GM19468 (cell line): ENCODE data around the gene RNU5B-1.
"Not testable (repeated sequence)": the region's sequence is repeated elsewhere in the genome, so short reads cannot be mapped to it uniquely, and the experiment has no call there.

Experiments used
- ATAC-seq: cut with Tn5 transposase; IDR thresholded peaks from one replicate; pipeline ENCODE4 v1.9.1; 2021; ENCODE audit warnings: mild to moderate bottlenecking, moderate library complexity, moderate number of reproducible peaks; ENCODE audit not compliant: unreplicated experiment; ENCODE audit errors: extremely low read depth

The RNU5B-1 gene

DNA sequence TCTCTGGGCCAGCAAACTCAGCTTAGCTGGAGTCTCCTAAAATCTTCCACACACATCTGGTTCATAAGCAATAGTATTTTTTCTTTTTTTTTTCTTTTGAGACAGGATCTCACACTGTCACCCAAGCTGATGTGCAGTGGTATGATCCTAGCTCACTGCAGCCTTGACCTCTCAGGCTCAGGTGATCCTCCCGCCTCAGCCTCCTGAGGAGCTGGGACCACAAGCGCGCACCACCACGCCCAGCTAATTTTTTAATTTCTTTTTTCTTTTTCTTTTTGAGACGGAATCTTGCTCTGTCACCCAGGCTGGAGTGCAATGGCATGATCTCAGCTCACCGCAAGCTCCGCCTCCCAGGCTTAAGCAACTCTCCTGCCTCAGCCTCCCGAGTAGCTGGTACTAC lies 34.3 kb downstream of the RNU5B-1 start:
- ATAC-seq, result no peak

DNA sequence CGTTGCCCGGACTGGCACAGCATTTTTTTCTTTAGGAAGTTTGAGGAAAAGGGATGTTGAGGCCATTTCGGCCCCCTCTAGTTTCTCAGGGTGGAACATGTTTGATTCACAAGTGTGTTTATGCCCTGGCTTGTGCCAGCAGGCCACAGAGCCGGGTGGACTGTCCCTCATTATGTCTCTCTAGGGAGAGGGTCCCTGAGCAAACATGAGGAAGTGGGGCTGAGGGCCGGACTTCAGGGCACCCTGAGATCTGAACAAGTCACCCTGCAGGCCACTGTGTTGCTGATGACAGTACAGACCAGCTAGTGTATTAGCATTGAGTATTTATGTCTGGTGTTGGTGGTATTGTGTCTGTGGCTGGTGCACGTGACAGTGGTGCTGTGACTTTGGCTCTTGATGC lies 34.9 kb downstream of the RNU5B-1 start:
- ATAC-seq, result no peak

DNA sequence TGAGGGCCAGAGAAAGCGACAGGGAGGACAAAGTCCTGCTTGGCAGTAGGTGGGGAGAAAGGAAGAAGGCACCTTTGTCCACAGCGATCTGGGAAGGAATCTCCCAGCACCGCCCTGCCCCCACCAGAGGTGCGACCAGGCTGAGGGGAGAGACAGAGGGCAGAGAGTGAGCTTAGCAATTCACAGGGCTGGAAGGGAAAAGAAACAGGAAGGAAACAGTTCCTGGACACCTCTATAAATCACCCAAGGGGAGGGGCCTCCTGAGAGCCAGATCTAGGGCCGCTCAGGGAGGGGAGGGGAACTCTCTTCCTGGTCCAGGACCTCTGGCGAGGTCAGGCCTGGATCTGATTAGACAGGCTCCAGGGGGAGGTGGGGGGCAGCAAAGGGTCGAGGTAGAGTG lies 35.4 kb downstream of the RNU5B-1 start:
- ATAC-seq, result no peak

DNA sequence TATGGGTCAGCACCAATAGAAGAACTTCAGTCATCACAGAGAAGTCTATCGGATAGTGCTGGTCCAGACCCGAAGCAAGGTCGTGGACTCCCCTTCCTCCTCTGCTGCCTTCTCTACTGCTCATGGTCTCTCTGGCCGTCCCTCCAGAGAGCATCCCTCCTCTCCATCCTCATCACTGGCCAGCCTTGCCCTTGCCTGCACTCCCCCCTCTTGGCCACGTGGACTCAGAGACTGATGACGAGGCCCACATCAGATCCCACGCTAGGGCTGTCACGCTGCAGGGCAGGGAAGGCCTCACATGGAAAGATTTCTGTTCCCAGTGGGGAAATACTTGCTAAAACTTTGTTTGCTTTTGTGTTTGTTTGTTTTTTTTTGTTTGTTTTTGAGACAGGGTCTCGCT lies 38.0 kb downstream of the RNU5B-1 start:
- no peak for ATAC-seq

DNA sequence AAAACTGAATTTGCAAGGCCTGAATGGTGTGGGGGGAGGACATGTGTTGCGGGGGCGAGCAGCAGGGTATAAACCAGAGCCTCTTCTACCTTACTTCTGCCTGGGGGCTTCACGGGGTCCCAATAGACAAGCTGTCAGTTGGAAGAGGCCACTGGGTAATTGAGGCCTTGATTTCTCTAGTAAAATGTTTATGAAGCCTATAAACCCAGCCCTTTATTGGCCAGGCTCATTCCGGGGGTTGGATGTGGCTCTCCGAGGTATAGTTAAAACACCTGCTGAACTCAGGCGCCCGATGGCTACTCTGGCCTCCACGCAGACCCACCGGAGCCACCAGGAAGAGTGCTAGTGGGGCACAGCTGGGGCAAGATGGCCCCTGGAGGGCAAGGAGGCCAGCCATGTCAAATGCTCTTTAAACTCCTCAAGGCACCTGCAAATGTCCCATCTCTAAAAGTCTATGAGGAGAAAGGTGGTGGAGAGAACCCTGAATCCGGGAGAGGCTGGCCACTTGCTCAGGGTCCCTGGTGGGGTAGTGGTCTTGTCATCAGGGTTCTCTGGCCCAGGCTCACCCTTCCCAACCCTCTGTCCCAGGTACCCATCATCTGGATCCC lies 39.0 kb downstream of the RNU5B-1 start:
- ATAC-seq, result no peak

DNA sequence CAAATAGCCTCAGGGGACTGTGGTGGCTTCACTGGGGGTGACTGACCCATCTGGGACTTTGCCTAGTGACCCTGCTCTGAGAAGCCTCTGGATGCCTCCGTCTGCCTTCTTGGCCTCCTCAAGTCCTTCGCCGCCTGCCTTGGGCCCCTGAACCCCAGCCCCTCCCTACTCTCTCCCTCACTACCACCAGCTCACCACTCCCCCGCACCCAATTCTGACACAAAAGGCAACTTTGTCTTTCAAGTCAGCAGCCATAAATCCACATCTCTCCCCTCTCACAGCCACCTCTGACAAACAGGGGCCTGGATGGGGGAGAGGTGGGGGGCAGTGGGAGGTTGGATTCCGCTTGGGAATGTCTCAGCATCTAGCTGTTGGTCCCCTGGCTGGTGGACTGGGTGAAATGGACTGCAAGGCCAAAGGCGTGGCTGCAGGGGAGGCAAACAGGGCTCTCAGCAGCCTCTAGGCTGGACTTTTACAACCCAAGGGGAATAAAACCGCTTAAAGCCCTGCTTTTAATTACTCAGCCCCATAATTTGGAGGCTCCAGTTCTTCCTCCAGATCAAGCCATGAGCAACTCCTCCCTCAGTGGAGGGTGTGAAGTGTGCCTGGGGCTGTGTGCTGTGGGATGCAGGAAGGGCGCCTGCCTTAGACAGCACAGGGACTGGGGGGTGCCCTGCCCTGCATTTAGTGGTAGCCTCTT lies 39.9 kb downstream of the RNU5B-1 start:
- ATAC-seq, result no peak

DNA sequence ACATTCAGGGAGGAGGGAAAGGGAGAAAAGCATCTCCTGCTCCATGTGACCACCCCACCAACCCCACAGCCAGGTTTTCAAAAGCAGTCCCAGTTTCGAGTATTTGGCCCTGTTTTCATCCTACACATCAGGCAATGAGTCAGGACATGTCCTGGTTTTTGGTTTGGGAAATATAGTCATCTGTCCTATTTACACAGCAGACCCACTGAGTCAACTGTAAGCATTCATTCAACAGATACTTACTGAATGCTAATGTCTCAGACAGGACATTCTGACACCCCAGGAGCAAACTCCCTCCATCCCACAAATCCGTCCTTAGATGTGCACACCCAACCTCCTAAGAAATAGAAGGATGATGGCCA lies 40.4 kb downstream of the RNU5B-1 start:
- ATAC-seq, result no peak

DNA sequence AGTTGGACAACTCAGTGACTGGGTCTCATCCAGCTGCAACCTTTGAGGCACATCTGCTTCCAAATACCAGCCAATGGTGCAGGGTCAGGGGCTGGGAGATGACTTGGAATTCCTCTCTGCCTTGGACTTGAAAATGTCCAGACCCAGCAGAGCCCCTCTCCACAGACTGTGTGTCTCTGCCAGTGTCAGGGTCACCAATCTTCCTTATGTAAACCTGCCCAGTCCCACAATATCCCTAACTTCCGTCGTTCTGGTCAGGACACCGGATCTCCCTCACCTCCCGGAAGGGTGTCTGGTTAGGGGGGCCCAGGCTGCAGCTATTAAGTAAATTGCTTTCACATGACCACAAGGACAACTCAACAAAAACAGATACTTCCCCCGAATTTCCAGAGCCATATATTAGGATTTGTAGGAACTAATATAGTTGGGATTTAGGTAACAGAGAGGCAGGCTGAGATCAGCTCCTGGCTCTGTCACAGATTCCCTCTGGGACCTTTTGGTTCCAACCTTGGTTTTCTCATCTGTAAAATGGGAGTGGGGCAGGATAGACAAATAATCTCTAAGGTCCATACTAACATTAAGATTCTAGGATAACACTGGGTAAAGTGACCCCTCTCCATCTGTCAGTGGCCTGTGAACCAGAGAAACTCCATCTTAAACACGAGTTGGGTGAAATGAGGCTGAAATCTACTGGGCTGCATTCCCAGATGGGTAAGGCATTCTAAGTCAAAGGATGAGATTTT lies 42.5 kb downstream of the RNU5B-1 start:
- ATAC-seq, result no peak

DNA sequence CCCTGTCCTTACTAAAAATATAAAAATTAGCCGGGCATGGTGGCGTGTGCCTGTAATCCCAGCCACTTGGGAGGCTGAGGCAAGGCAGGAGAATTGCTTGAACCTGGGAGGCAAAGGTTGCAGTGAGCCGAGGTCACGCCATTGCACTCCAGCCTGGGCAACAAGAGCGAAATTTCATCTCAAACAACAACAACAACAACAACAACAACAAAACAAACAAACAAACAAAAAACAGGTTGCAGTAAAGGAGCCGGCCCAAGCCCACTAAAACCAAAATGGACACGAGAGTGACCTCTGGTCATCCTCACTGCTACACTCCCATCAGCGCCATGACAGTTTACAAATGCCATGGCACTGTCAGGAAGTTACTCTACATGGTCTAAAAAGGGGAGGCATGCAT lies 43.3 kb downstream of the RNU5B-1 start:
- not testable (repeated sequence) for ATAC-seq

DNA sequence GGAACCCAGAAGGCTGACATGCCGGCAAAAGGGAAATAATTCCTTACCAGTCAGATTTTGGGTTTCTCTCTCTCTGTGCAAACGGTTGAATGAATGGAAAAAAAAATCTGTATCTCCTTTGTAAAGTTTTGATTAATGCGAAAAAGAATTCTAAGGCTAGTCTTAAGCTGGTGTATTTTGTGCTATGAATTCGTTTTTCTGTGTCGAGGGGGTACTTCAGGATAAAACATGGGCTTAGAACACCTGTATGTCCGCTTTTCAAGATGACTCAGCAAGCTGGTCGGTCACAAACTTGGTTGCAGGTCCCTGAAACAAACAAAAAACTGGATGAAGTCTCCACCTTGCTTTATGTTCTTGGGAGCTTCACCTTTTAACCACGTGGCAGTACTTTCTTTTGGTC lies 44.9 kb downstream of the RNU5B-1 start:
- no peak for ATAC-seq

DNA sequence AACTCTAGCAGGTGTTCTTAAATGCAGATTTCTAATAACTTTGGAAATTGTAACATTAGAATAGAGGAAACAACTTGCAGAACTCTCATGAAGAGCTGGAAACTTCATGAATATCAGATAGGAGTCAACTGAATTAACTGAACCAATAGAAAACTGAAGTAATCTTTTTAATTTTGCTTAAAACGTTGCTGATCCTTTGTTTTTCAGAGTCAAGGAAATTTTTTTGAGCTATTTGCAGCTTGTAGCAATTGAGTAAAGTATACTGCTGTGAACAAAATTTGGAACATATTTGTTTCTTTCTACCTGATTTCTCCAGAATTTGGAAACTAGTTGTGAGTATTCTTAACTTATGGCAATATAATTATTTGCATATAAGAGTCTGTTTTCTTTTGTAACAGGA lies 47.5 kb downstream of the RNU5B-1 start:
- not testable (repeated sequence) for ATAC-seq
